ENCODE measurements around the gene UBASH3B. TPM values are rescaled to one million over a fixed set of nuclear protein-coding genes. Genes with fewer than 3 reads are reported as not detected.

Gene UBASH3B
- total RNA-seq, 5 donors from 2014 or later (not counting 1 experiment from before 2014, with no cell fraction given) = 29.7 to 44.0 (median 36.8) TPM

GRCh38 chr11:122642971-122643370, 12.6 kb upstream of the UBASH3B start:
- POLR2A ChIA-PET = no interaction called here
- no peaks in the 10 kb centered on the region for H3K36me3 Mint-ChIP-seq

DNA sequence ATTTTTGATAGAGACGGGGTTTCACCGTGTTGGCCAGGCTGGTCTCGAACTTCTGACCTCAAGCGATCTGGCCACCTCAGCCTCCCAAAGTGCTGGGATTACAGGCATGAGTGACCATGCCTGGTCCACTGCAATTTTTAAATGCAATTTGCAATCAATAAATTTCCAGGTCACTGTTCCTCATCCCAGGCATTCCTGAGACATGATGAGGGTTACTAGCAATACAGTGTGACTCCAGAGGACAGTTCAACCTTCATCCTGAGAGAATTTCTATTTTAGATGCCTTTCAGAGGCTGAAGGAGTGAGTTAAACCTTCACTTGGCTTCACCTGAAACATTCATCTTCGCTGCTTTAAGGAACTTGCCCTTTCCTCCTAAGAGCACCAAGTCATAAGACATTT, 9.7 kb upstream of the UBASH3B start:
- H3K27ac ChIP-seq (ENCODE audit: low read length) = no peak overlapping the region
- no peak for ATAC-seq (replicated peaks in 1 of 4)
- ChIA-PET CTCF (interaction anchor here in 1 of 2 donors (1.0 to 1.8 kb wide), 2 partner anchors 12 to 110 kb away, joined by 5 read pairs; no protein-coding TSS in a partner anchor), POLR2A (no interaction called here)
- DNase-seq = no peak
- 100% methylated on average over 4 of the region's 5 CpGs for WGBS (ENCODE audit: insufficient coverage)
- no peaks in the 10 kb centered on the region for H3K9me3 ChIP-seq
- no peaks in the 10 kb centered on the region for H3K36me3 ChIP-seq (ENCODE audit: control insufficient read depth in 2 of 2, extremely low read depth in 1 of 2, insufficient read depth in 1 of 2, low read length in 1 of 2)
- Mint-ChIP-seq H3K27ac (no peak overlapping the region), H3K9me3 (no peaks in the 10 kb centered on the region), H3K4me3 (no peak overlapping the region), H3K36me3 (no peaks in the 10 kb centered on the region), H3K27me3 (no peaks in the 10 kb centered on the region), H3K4me1 (peaks cover 0 to 5% (median 0%) of the 10 kb centered on the region in 3 donors)
- H3K4me3 ChIP-seq (ENCODE audit: control insufficient read depth in 1 of 2, extremely low read depth in 1 of 2, low read length in 1 of 2) = no peak overlapping the region
- no peaks in the 10 kb centered on the region for H3K4me1 ChIP-seq (ENCODE audit: control insufficient read depth in 1 of 2, extremely low read depth in 1 of 2, insufficient read depth in 2 of 2, low read length in 2 of 2)
- H3K27me3 ChIP-seq (replicated peaks in 1 of 2; ENCODE audit: control insufficient read depth in 2 of 2, extremely low read depth in 1 of 2, insufficient read depth in 2 of 2, low read length in 1 of 2) = no peaks in the 10 kb centered on the region

More at GRCh38 chr11:122642971-122643370, 12.6 kb upstream of the UBASH3B start:
- Mint-ChIP-seq H3K9me3 (no peaks in the 10 kb centered on the region), H3K27me3 (no peaks in the 10 kb centered on the region), H3K4me3 (no peak overlapping the region), H3K27ac (no peak overlapping the region), H3K4me1 (peaks cover 0 to 4% (median 0%) of the 10 kb centered on the region in 3 donors)
- DNase-seq = no peak
- CTCF ChIA-PET = interaction anchor here (0.6 to 0.9 kb wide), 4 partner anchors 10 to 236 kb away, joined by 3 to 9 read pairs (median 4); no protein-coding TSS in a partner anchor
- WGBS (ENCODE audit: insufficient coverage) = 84% methylated on average over 4 of the region's 6 CpGs
- Histone ChIP-seq H3K4me3 (ENCODE audit: control insufficient read depth in 1 of 2, extremely low read depth in 1 of 2, low read length in 1 of 2) (no peak overlapping the region), H3K9me3 (no peaks in the 10 kb centered on the region), H3K36me3 (ENCODE audit: control insufficient read depth in 2 of 2, extremely low read depth in 1 of 2, insufficient read depth in 1 of 2, low read length in 1 of 2) (no peaks in the 10 kb centered on the region), H3K27ac (ENCODE audit: low read length) (no peak overlapping the region), H3K4me1 (ENCODE audit: control insufficient read depth in 1 of 2, extremely low read depth in 1 of 2, insufficient read depth in 2 of 2, low read length in 2 of 2) (no peaks in the 10 kb centered on the region), H3K27me3 (replicated peaks in 1 of 2; ENCODE audit: control insufficient read depth in 2 of 2, extremely low read depth in 1 of 2, insufficient read depth in 2 of 2, low read length in 1 of 2) (no peaks in the 10 kb centered on the region)
- no peak for ATAC-seq (replicated peaks in 1 of 4)

DNA sequence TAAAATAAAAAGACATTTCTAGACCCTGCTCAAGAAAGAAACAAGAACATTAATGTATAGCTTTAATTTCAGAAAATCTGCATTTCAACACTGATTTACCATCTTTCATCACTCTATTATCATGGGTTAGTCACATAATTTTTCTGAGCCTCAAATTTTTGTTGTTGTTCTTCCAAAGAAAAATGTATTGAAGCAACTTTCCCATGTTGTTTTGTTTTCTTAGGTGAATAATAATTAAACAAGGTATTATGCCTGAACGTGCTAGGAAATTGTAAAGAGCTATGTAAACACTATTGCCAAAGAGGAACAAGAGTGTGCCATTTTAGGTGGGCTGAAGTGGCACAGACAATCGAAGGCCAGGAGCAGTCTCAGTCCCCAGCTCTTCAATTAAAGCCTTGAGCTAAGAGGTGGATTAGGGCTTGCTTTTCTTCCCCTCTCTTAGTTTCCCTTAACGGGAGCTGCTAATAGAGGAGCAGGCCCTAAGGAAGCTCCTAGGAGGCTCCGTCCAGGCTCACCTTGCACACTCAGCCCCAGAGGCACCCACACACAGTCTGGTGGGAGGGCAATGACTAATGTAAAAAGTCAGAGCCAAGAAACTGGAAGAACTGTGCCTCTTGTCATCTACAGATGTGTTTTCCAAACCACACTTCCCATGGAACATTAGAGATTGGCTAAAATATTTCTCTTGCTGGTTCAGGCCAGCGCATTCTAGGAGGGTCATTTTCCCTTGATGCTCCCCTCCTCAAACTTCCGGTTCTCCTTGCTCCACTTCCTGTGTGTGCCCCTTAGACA, 8.8 kb upstream of the UBASH3B start:
- Histone ChIP-seq H3K27me3 (replicated peaks in 1 of 2; ENCODE audit: control insufficient read depth in 2 of 2, extremely low read depth in 1 of 2, insufficient read depth in 2 of 2, low read length in 1 of 2) (peaks cover 0 to 4% of the 10 kb centered on the region in 2 experiments), H3K4me3 (ENCODE audit: control insufficient read depth in 1 of 2, extremely low read depth in 1 of 2, low read length in 1 of 2) (no peak overlapping the region), H3K36me3 (ENCODE audit: control insufficient read depth in 2 of 2, extremely low read depth in 1 of 2, insufficient read depth in 1 of 2, low read length in 1 of 2) (no peaks in the 10 kb centered on the region), H3K4me1 (ENCODE audit: control insufficient read depth in 1 of 2, extremely low read depth in 1 of 2, insufficient read depth in 2 of 2, low read length in 2 of 2) (no peaks in the 10 kb centered on the region), H3K9me3 (no peaks in the 10 kb centered on the region), H3K27ac (ENCODE audit: low read length) (no peak overlapping the region)
- Mint-ChIP-seq H3K4me1 (peaks cover 0 to 5% (median 0%) of the 10 kb centered on the region in 3 donors), H3K27ac (no peak overlapping the region), H3K9me3 (no peaks in the 10 kb centered on the region), H3K36me3 (no peaks in the 10 kb centered on the region), H3K27me3 (no peaks in the 10 kb centered on the region), H3K4me3 (no peak overlapping the region)
- ChIA-PET POLR2A (interaction anchor here in 1 of 2 donors (0.6 kb wide), 1 partner anchor 50 kb away, joined by 3 read pairs; no protein-coding TSS in a partner anchor), CTCF (interaction anchor here (0.5 to 1.8 kb wide), 7 partner anchors 10 to 144 kb away, joined by 3 to 5 read pairs (median 3); no protein-coding TSS in a partner anchor)
- no peak for ATAC-seq (replicated peaks in 1 of 4)
- no peak for DNase-seq
- WGBS (ENCODE audit: insufficient coverage) = 80% methylated on average over 1 of the region's 6 CpGs

DNA sequence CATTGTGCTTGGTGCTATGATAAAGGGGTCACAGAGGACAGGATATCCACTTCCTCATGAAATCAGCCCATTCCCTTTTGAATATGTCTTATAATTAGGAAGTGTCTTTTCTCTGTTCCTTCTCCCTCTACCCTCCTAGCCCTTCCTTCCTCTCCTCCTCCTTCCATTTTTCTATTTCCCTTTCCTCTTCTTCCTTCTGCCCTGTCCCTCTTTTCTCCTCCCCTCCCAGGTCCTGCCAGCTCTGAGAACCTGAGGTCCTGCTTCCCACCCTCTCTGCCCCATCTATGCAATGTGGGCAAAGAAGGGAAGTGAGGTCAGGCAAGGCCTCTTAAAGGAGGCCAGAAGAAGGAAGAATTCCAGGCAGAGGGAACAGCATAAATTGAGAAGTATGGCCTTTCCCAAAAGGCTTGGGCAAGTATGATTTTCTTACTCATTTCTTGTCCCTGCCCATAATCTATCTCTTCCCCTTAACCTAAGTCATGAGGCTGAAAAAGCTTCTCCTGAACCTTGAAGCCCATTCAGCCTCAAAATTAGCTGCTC, 7.7 kb upstream of the UBASH3B start:
- H3K4me1 ChIP-seq (ENCODE audit: control insufficient read depth in 1 of 2, extremely low read depth in 1 of 2, insufficient read depth in 2 of 2, low read length in 2 of 2) = no peaks in the 10 kb centered on the region
- Mint-ChIP-seq H3K36me3 (no peaks in the 10 kb centered on the region), H3K4me3 (no peak overlapping the region), H3K9me3 (no peaks in the 10 kb centered on the region), H3K4me1 (peaks cover 0 to 5% (median 0%) of the 10 kb centered on the region in 3 donors), H3K27me3 (no peaks in the 10 kb centered on the region), H3K27ac (no peak overlapping the region)
- no peaks in the 10 kb centered on the region for H3K9me3 ChIP-seq
- ChIA-PET POLR2A (no interaction called here), CTCF (interaction anchor here (0.8 to 1.8 kb wide), 2 partner anchors 8 to 108 kb away, joined by 3 to 5 read pairs; no protein-coding TSS in a partner anchor)
- no peak overlapping the region for H3K4me3 ChIP-seq (ENCODE audit: control insufficient read depth in 1 of 2, extremely low read depth in 1 of 2, low read length in 1 of 2)
- no peaks in the 10 kb centered on the region for H3K36me3 ChIP-seq (ENCODE audit: control insufficient read depth in 2 of 2, extremely low read depth in 1 of 2, insufficient read depth in 1 of 2, low read length in 1 of 2)
- DNase-seq (no peak), ATAC-seq (replicated peaks in 1 of 4) (no peak)
- peaks cover 0 to 8% of the 10 kb centered on the region in 2 experiments for H3K27me3 ChIP-seq (replicated peaks in 1 of 2; ENCODE audit: control insufficient read depth in 2 of 2, extremely low read depth in 1 of 2, insufficient read depth in 2 of 2, low read length in 1 of 2)
- H3K27ac ChIP-seq (ENCODE audit: low read length) = no peak overlapping the region

- H3K27me3 ChIP-seq (replicated peaks in 1 of 2; ENCODE audit: control insufficient read depth in 2 of 2, extremely low read depth in 1 of 2, insufficient read depth in 2 of 2, low read length in 1 of 2) = peaks cover 0 to 8% of the 10 kb centered on the region in 2 experiments
- Mint-ChIP-seq H3K4me1 (peaks cover 0 to 5% (median 2%) of the 10 kb centered on the region in 3 donors), H3K36me3 (no peaks in the 10 kb centered on the region), H3K4me3 (no peak overlapping the region), H3K27ac (no peak overlapping the region), H3K27me3 (no peaks in the 10 kb centered on the region), H3K9me3 (no peaks in the 10 kb centered on the region)
- ChIA-PET CTCF (interaction anchor here in 1 of 2 donors (0.7 kb wide), 1 partner anchor 14 kb away, joined by 3 read pairs; no protein-coding TSS in a partner anchor), POLR2A (no interaction called here)
- H3K4me3 ChIP-seq (ENCODE audit: control insufficient read depth in 1 of 2, extremely low read depth in 1 of 2, low read length in 1 of 2) = no peak overlapping the region
- H3K9me3 ChIP-seq = no peaks in the 10 kb centered on the region
- H3K27ac ChIP-seq (ENCODE audit: low read length) = no peak overlapping the region
- H3K36me3 ChIP-seq (ENCODE audit: control insufficient read depth in 2 of 2, extremely low read depth in 1 of 2, insufficient read depth in 1 of 2, low read length in 1 of 2) = no peaks in the 10 kb centered on the region
- ATAC-seq (replicated peaks in 1 of 4) (no peak), DNase-seq (no peak)
- H3K4me1 ChIP-seq (ENCODE audit: control insufficient read depth in 1 of 2, extremely low read depth in 1 of 2, insufficient read depth in 2 of 2, low read length in 2 of 2) = no peaks in the 10 kb centered on the region
- 100% methylated on average over 1 of the region's 3 CpGs for WGBS (ENCODE audit: insufficient coverage)
Measured at GRCh38 chr11:122649116-122649515, 6.4 kb upstream of the UBASH3B start.

DNA sequence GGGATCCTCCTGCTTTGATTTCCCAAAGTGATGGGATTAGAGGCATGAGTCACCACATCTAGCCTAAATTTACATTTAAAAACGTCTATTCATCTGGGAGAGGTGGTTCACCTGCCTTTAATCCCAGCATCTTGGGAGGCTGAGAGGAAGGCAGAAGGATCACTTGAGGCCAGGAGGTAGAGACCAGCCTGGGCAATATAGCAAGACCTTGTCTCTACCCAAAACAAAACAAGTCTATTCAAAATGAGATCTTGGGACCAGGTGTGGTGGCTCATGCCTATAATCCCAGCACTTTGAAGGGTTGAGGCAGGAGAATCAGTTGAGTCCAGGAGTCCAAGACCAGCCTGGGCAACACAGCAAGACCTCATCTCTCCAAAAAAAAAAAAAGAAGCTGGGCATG, 4.9 kb upstream of the UBASH3B start:
- no peak overlapping the region for H3K27ac Mint-ChIP-seq
- H3K27me3 Mint-ChIP-seq = no peaks in the 10 kb centered on the region
- Histone ChIP-seq H3K9me3 (no peaks in the 10 kb centered on the region), H3K4me3 (ENCODE audit: control insufficient read depth in 1 of 2, extremely low read depth in 1 of 2, low read length in 1 of 2) (no peak overlapping the region), H3K27me3 (replicated peaks in 1 of 2; ENCODE audit: control insufficient read depth in 2 of 2, extremely low read depth in 1 of 2, insufficient read depth in 2 of 2, low read length in 1 of 2) (peaks cover 0 to 8% of the 10 kb centered on the region in 2 experiments), H3K27ac (ENCODE audit: low read length) (no peak overlapping the region), H3K4me1 (ENCODE audit: control insufficient read depth in 1 of 2, extremely low read depth in 1 of 2, insufficient read depth in 2 of 2, low read length in 2 of 2) (peaks cover 2 to 9% of the 10 kb centered on the region in 2 experiments), H3K36me3 (ENCODE audit: control insufficient read depth in 2 of 2, extremely low read depth in 1 of 2, insufficient read depth in 1 of 2, low read length in 1 of 2) (no peaks in the 10 kb centered on the region)
- ChIA-PET POLR2A (no interaction called here), CTCF (no interaction called here)
- H3K9me3 Mint-ChIP-seq = no peaks in the 10 kb centered on the region
- no peak overlapping the region for H3K4me3 Mint-ChIP-seq
- WGBS (ENCODE audit: insufficient coverage) = no CpG with 5 or more reads among the region's 1 CpG
- H3K36me3 Mint-ChIP-seq = no peaks in the 10 kb centered on the region
- DNase-seq (no peak), ATAC-seq (replicated peaks in 1 of 4) (no peak)
- H3K4me1 Mint-ChIP-seq = peaks cover 8 to 19% (median 11%) of the 10 kb centered on the region in 3 donors

All from T-cell (primary cell).